Rectal smooth muscle tissue (tissue), 1 donor: ENCODE measurements around the gene DAPP1.

Experiments
- H3K27ac ChIP-seq: one replicate; pipeline ENCODE4 v1.7.0; 2013; ENCODE audit warnings: low read depth, low read length, inconsistent platforms
- H3K27me3 ChIP-seq: one replicate; pipeline ENCODE4 v1.7.0; 2013; ENCODE audit warnings: low read length; ENCODE audit not compliant: control insufficient read depth, insufficient read depth
- H3K36me3 ChIP-seq: one replicate; pipeline ENCODE4 v1.7.0; 2013; ENCODE audit warnings: low read length; ENCODE audit not compliant: control insufficient read depth, insufficient read depth
- H3K4me1 ChIP-seq: one replicate; pipeline ENCODE4 v1.7.0; 2013; ENCODE audit warnings: low read length; ENCODE audit not compliant: control insufficient read depth, insufficient read depth
- H3K4me3 ChIP-seq: one replicate; pipeline ENCODE4 v1.7.0; 2013; ENCODE audit warnings: low read length
- H3K9ac ChIP-seq: one replicate; pipeline ENCODE4 v1.7.0; 2013; ENCODE audit warnings: low read length

Gene DAPP1

DNA sequence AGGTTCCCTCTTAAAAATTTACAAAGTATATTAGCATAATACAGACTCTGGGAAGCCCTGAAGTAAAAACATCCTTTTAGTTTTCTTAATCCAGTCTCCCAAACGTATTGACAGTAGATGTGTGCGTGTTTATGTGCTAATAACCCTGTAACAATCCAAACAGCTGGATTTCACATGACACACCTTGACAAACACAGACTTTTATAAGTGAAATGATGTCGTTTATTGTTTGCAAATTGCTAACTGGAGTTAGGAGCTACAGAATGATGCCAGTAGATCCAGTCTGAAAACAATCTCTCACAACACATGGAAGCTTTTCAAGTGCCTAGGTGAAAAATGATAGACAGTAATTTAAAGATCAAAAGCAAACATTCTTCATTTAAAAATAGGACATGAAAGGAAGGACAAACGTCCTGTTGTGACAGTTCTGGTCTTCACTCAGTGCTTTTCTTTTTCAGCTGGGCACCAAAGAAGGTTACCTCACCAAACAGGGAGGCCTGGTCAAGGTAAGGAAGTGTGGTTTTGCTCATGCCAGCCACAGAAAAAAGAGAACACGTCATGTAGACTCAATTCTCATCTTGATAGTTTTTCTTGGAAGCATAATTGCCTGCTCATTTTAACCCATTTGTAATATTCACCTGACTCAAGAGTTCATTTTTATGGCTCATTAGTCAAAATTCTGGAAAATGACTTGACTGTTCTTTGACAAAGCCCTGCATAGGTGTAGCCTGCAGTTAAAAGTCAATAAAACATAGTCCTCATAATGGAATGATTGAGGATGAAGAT, 44.7 kb downstream of the DAPP1 start:
- H3K9ac ChIP-seq, result no peak overlapping the region
- no peaks in the 10 kb centered on the region for H3K36me3 ChIP-seq
- H3K27me3 ChIP-seq, result no peaks in the 10 kb centered on the region
- H3K4me3 ChIP-seq, result no peak overlapping the region
- H3K4me1 ChIP-seq, result no peaks in the 10 kb centered on the region
- no peak overlapping the region for H3K27ac ChIP-seq

DNA sequence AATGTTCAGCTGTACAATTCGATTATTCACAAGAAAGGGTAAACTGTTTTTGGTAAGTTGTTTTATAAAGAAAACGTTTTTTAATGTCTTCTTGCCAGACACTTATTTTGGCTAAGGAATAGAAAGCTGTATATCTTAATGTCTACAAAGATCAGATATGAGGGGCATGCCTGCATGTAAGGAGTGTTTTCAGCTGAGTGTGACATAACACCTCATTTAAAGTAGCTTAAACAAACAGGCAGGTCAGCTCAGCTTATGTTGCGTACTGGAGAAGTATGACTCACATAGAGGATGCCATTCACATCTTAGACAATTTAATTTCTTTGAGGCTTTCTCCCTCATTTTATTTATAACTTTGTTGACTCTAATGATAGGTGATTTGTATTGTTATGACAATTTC, 47.2 kb downstream of the DAPP1 start:
- Histone ChIP-seq H3K27me3 (no peaks in the 10 kb centered on the region), H3K9ac (no peak overlapping the region), H3K27ac (peak overlapping the region; percentile 30), H3K4me1 (peaks cover 6% of the 10 kb centered on the region), H3K4me3 (no peak overlapping the region), H3K36me3 (no peaks in the 10 kb centered on the region)

DNA sequence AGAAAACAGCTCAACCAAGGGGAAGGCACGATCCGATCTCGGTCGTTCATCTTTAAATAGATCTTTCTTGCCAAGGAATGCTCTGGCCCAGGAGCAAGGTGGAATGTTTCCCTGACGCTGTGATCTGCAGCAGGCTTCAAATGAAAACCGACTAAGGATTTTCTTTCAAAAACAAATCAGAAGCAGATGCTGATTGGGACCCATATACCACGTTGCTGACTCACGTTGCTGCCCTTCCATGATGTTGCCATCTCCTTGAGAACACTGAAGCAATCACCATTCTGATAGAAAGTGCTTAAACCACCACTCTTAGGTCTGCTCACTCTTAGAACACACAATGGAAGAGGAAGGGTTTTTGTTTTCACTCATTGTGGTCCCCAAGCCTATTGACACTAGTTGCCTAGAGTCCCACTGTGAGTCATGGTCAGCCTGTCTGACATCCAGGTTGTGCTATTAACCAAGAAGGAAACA, 51.5 kb downstream of the DAPP1 start:
- H3K36me3 ChIP-seq, result no peaks in the 10 kb centered on the region
- no peak overlapping the region for H3K4me3 ChIP-seq
- peaks cover 6% of the 10 kb centered on the region for H3K4me1 ChIP-seq
- H3K27ac ChIP-seq, result peak overlapping the region; percentile 37
- no peaks in the 10 kb centered on the region for H3K27me3 ChIP-seq
- no peak overlapping the region for H3K9ac ChIP-seq

DNA sequence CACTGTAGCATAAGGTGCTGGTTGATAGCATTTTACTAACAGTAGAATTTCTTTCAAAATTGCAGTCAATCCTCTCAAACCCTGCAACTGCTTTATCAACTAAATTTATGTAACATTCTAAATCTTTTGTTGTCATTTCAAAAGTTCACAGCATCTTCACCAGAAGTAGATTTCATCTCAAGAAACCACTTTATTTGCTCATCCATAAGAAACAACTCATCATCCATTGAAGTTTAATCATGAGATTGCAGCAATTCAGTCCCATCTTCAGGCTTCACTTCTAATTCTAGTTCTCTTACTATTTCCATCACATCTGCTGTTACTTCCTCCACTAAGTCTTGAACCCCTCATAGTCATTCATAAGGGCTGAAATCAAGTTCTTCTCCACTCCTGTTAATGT, 55.9 kb downstream of the DAPP1 start:
- no peak overlapping the region for H3K9ac ChIP-seq
- peaks cover 18% of the 10 kb centered on the region for H3K4me1 ChIP-seq
- no peaks in the 10 kb centered on the region for H3K27me3 ChIP-seq
- H3K27ac ChIP-seq, result no peak overlapping the region
- H3K36me3 ChIP-seq, result no peaks in the 10 kb centered on the region
- no peak overlapping the region for H3K4me3 ChIP-seq

GRCh38 chr4:99875071-99875470, 58.4 kb downstream of the DAPP1 start:
- H3K36me3 ChIP-seq, result peaks cover 7% of the 10 kb centered on the region
- no peak overlapping the region for H3K4me3 ChIP-seq
- no peaks in the 10 kb centered on the region for H3K27me3 ChIP-seq
- peaks cover 12% of the 10 kb centered on the region for H3K4me1 ChIP-seq
- H3K27ac ChIP-seq, result no peak overlapping the region
- H3K9ac ChIP-seq, result no peak overlapping the region

DNA sequence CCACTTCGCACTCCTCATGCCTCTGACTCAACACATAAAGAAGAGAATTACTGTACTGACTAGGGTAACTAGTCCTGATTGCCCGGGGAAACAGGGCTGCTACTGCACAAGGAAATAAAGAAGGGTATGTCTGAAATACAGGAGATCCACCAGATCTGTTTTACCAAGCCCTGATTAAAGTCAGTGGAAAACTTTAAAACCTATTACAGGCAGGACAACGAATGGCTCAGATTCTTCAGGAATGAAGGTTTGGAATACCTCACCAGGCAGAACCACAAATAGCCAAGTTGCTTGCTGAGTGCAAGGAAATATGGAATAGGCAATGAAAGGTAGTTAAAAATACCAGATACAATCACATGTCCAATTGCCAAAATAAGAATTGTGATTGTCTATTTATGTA, 60.3 kb downstream of the DAPP1 start:
- H3K4me3 ChIP-seq, result no peak overlapping the region
- H3K4me1 ChIP-seq, result peaks cover 12% of the 10 kb centered on the region
- no peak overlapping the region for H3K9ac ChIP-seq
- no peak overlapping the region for H3K27ac ChIP-seq
- H3K36me3 ChIP-seq, result peaks cover 17% of the 10 kb centered on the region
- H3K27me3 ChIP-seq, result no peaks in the 10 kb centered on the region

DNA sequence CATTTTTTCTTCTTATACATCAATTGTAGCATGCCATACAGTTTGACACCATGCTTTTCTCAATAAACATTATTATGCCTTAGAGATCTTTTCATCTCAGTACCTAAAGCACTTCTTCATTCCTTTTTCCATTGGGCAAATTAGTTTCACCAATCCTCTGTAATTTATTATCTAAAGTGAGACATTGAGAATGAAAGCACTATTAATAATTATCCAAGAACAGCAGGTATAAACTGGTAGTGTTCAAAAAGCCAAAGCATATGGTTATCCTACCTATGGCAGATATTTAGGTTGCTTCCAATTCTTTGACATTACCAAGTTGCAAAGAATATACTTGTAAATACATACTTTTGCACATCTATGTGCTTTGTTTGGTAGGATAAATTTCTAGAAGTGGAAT, 62.0 kb downstream of the DAPP1 start:
- peaks cover 12% of the 10 kb centered on the region for H3K4me1 ChIP-seq
- no peak overlapping the region for H3K4me3 ChIP-seq
- H3K36me3 ChIP-seq, result peaks cover 17% of the 10 kb centered on the region
- H3K27ac ChIP-seq, result no peak overlapping the region
- no peak overlapping the region for H3K9ac ChIP-seq
- no peaks in the 10 kb centered on the region for H3K27me3 ChIP-seq

GRCh38 chr4:99879458-99879857, 62.8 kb downstream of the DAPP1 start:
- Histone ChIP-seq H3K27me3 (no peaks in the 10 kb centered on the region), H3K27ac (no peak overlapping the region), H3K4me3 (no peak overlapping the region), H3K36me3 (peaks cover 17% of the 10 kb centered on the region), H3K4me1 (peaks cover 12% of the 10 kb centered on the region), H3K9ac (no peak overlapping the region)

DNA sequence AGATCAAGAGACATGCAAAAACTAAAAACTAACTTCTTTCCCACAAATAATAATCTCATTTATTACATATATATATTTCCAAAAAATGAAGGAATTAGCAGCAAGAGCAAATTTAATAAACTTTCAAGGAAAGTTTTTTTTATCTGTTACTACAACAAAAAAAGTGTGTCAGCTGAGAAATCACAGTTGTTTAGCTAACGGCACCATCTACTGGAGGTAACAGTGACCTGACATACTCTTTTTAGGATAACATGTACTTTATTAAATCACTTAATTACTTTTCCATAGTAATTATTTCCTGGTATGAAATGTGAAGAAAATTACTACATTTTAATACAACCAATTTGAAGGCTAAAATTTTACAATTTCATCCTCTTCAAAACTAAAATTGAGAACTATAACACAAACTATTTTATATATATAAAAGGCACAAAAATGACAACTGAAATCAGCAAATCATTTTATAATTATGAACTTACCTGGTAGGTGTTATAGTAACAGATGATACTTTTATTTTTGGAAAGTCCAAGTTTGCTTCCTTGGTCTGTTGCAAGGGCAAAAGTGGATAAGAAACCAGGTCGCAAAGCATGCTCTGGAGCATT, 68.5 kb downstream of the DAPP1 start:
- peaks cover 11% of the 10 kb centered on the region for H3K4me1 ChIP-seq
- H3K27ac ChIP-seq, result no peak overlapping the region
- H3K4me3 ChIP-seq, result no peak overlapping the region
- H3K27me3 ChIP-seq, result no peaks in the 10 kb centered on the region
- H3K9ac ChIP-seq, result no peak overlapping the region
- peaks cover 9% of the 10 kb centered on the region for H3K36me3 ChIP-seq

GRCh38 chr4:99885687-99886086, 69.1 kb downstream of the DAPP1 start:
- no peak overlapping the region for H3K4me3 ChIP-seq
- H3K4me1 ChIP-seq, result peaks cover 11% of the 10 kb centered on the region
- no peak overlapping the region for H3K9ac ChIP-seq
- H3K27ac ChIP-seq, result no peak overlapping the region
- H3K27me3 ChIP-seq, result no peaks in the 10 kb centered on the region
- peaks cover 4% of the 10 kb centered on the region for H3K36me3 ChIP-seq

DNA sequence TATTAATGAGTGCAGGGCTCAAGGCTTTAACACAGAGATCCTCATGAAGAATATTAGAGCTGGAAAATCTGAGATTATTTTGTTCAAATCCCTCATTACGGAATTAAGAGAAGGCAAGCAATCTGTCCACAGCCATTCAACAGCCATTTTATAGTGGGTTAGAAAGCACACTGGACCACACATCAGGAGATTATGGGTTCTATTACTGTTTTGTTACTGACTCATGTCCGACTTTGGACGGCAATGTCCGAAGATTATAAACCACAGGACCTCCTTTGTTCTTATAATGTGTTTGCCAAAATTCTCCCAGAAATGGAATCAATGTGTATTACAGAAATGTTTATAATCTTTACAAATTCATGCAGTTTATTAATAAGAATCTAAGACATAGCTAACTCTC, 69.5 kb downstream of the DAPP1 start:
- Histone ChIP-seq H3K36me3 (peaks cover 2% of the 10 kb centered on the region), H3K27me3 (no peaks in the 10 kb centered on the region), H3K27ac (no peak overlapping the region), H3K9ac (no peak overlapping the region), H3K4me3 (no peak overlapping the region), H3K4me1 (peaks cover 11% of the 10 kb centered on the region)

- no peak overlapping the region for H3K9ac ChIP-seq
Measured at GRCh38 chr4:99887837-99888236, 71.2 kb downstream of the DAPP1 start.

GRCh38 chr4:99891351-99891750, 74.7 kb downstream of the DAPP1 start:
- peaks cover 19% of the 10 kb centered on the region for H3K4me1 ChIP-seq
- H3K36me3 ChIP-seq, result no peaks in the 10 kb centered on the region
- no peaks in the 10 kb centered on the region for H3K27me3 ChIP-seq

More at GRCh38 chr4:99887837-99888236, 71.2 kb downstream of the DAPP1 start:
- H3K27ac ChIP-seq, result peak overlapping the region; percentile 27
- H3K4me1 ChIP-seq, result peaks cover 15% of the 10 kb centered on the region
- no peak overlapping the region for H3K4me3 ChIP-seq
- H3K27me3 ChIP-seq, result no peaks in the 10 kb centered on the region
- H3K36me3 ChIP-seq, result no peaks in the 10 kb centered on the region

More at GRCh38 chr4:99891351-99891750, 74.7 kb downstream of the DAPP1 start:
- Histone ChIP-seq H3K27ac (no peak overlapping the region), H3K4me3 (no peak overlapping the region), H3K9ac (no peak overlapping the region)
